ENCODE results near the gene CNNM3. TPM values are rescaled to one million over a fixed set of nuclear protein-coding genes. Genes with fewer than 3 reads are reported as not detected.

Gene CNNM3
- polyA plus RNA-seq (2013): 13.3 and 13.9 TPM in 2 replicates

DNA sequence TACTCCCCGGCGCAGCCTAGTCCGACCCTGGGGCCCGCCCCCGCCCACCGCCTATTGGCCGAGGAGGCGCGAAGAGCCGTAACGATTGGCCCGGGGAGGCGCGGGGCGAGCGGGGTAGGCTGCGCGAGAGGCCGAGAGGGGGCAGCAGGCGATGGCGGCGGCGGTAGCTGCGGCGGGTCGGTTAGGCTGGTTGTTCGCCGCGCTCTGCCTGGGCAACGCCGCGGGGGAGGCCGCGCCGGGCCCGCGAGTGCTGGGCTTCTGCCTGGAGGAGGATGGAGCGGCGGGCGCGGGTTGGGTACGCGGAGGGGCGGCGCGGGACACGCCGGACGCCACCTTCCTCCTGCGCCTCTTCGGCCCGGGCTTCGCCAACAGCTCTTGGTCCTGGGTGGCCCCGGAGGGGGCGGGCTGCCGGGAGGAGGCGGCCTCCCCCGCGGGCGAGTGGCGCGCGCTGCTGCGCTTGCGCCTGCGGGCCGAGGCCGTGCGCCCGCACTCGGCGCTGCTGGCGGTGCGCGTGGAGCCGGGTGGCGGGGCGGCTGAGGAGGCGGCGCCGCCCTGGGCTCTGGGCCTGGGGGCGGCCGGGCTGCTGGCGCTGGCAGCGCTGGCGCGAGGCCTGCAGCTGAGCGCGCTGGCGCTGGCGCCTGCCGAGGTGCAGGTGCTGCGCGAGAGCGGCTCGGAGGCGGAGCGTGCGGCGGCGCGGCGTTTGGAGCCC, at the start of gene CNNM3:
Gene CNNM3, plus strand, starts transcription at position 142 of the 709 bp plus-strand sequence. Its CDS starts 10 bp downstream, at position 152.
- no CpG with 5 or more reads among the region's 103 CpGs for WGBS (ENCODE audit: extremely low coverage, insufficient coverage, insufficient read length)
- peak within 1 kb of the TSS; percentile 12 for H2BK12ac ChIP-seq (ENCODE audit: low read length)
- peaks cover 14 to 19% of the 10 kb centered on the region in 2 experiments for H3K4me1 ChIP-seq (ENCODE audit: control insufficient read depth in 1 of 2, insufficient read depth in 2 of 2, low read length in 2 of 2)
- no peaks in the 10 kb centered on the region for H3K27me3 ChIP-seq (ENCODE audit: insufficient read depth, low read length)
- DNase-seq: peak; percentile 94 to 97
- peaks cover 2% of the 10 kb centered on the region for H3K79me1 ChIP-seq (ENCODE audit: low read length)
- peak within 1 kb of the TSS; percentile 85 for H3K18ac ChIP-seq (ENCODE audit: low read length)
- H3K4me3 ChIP-seq (ENCODE audit: low read depth, low read length): peak within 1 kb of the TSS; percentile 91
- peak within 1 kb of the TSS; percentile 63 for H2BK5ac ChIP-seq (ENCODE audit: low read depth, low read length, poor library complexity)
- peak within 1 kb of the TSS; percentile 61 for H2BK120ac ChIP-seq (ENCODE audit: insufficient read depth, low read length, poor library complexity)
- H3K23ac ChIP-seq (ENCODE audit: low read length): no peak within 1 kb of the TSS
- peak within 1 kb of the TSS; percentile 88 for H3K27ac ChIP-seq (ENCODE audit: low read depth, low read length)
- H3K9me3 ChIP-seq (ENCODE audit: insufficient read depth, low read depth, low read length): no peaks in the 10 kb centered on the region
- peak within 1 kb of the TSS; percentile 14 for H3K9ac ChIP-seq (ENCODE audit: low read length)
- H4K91ac ChIP-seq (ENCODE audit: low read depth, low read length): peak within 1 kb of the TSS; percentile 85
- peak within 1 kb of the TSS; percentile 95 for H4K8ac ChIP-seq (ENCODE audit: low read depth, low read length)
- peak within 1 kb of the TSS; percentile 92 for H3K4me2 ChIP-seq (ENCODE audit: low read length)
- H3K14ac ChIP-seq (ENCODE audit: low read length): peak within 1 kb of the TSS; percentile 65
- H2AK5ac ChIP-seq (ENCODE audit: low read length): no peak within 1 kb of the TSS
- peak within 1 kb of the TSS; percentile 92 for H2AFZ ChIP-seq (ENCODE audit: insufficient read depth, low read length, poor library complexity)
- H3K4ac ChIP-seq (ENCODE audit: low read depth, low read length): peak within 1 kb of the TSS; percentile 80
- peak within 1 kb of the TSS; percentile 70 for H4K12ac ChIP-seq (ENCODE audit: low read depth, low read length)
- peaks cover 2% of the 10 kb centered on the region for H3K79me2 ChIP-seq (ENCODE audit: control insufficient read depth, insufficient read depth, low read length, poor library complexity)
- H3K36me3 ChIP-seq (ENCODE audit: control insufficient read depth in 1 of 2, insufficient read depth in 2 of 2, low read length in 2 of 2): peaks cover 3 to 6% of the 10 kb centered on the region in 2 experiments

- H3K4me2 ChIP-seq (ENCODE audit: low read length): no peak overlapping the region
- H3K14ac ChIP-seq (ENCODE audit: low read length): peak overlapping the region; percentile 41
- H3K36me3 ChIP-seq (ENCODE audit: control insufficient read depth in 1 of 2, insufficient read depth in 2 of 2, low read length in 2 of 2): no peaks in the 10 kb centered on the region
- H2AK5ac ChIP-seq (ENCODE audit: low read length): no peak overlapping the region
- H3K4me3 ChIP-seq (ENCODE audit: low read depth, low read length): no peak overlapping the region
- H3K4ac ChIP-seq (ENCODE audit: low read depth, low read length): peak overlapping the region; percentile 13
- H4K12ac ChIP-seq (ENCODE audit: low read depth, low read length): no peak overlapping the region
- peaks cover 3% of the 10 kb centered on the region for H3K9me3 ChIP-seq (ENCODE audit: insufficient read depth, low read depth, low read length)
- H3K18ac ChIP-seq (ENCODE audit: low read length): peak overlapping the region; percentile 21
- H3K79me1 ChIP-seq (ENCODE audit: low read length): peaks cover 13% of the 10 kb centered on the region
- no peak overlapping the region for H2BK5ac ChIP-seq (ENCODE audit: low read depth, low read length, poor library complexity)
- H3K23ac ChIP-seq (ENCODE audit: low read length): no peak overlapping the region
- H3K9ac ChIP-seq (ENCODE audit: low read length): no peak overlapping the region
- no peak for DNase-seq
- no peak overlapping the region for H4K91ac ChIP-seq (ENCODE audit: low read depth, low read length)
- no peaks in the 10 kb centered on the region for H3K27me3 ChIP-seq (ENCODE audit: insufficient read depth, low read length)
- H2AFZ ChIP-seq (ENCODE audit: insufficient read depth, low read length, poor library complexity): no peak overlapping the region
- no peak overlapping the region for H3K27ac ChIP-seq (ENCODE audit: low read depth, low read length)
- WGBS (ENCODE audit: extremely low coverage, insufficient coverage, insufficient read length): no CpG with 5 or more reads among the region's 9 CpGs
- H4K8ac ChIP-seq (ENCODE audit: low read depth, low read length): no peak overlapping the region
- no peak overlapping the region for H2BK120ac ChIP-seq (ENCODE audit: insufficient read depth, low read length, poor library complexity)
- peaks cover 2% of the 10 kb centered on the region for H3K79me2 ChIP-seq (ENCODE audit: control insufficient read depth, insufficient read depth, low read length, poor library complexity)
- peaks cover 32 to 43% of the 10 kb centered on the region in 2 experiments for H3K4me1 ChIP-seq (ENCODE audit: control insufficient read depth in 1 of 2, insufficient read depth in 2 of 2, low read length in 2 of 2)
- H2BK12ac ChIP-seq (ENCODE audit: low read length): no peak overlapping the region
Measured at GRCh38 chr2:96767135-96767871, 48.8 kb upstream of the CNNM3 start.

- Histone ChIP-seq H2BK12ac (ENCODE audit: low read length) (no peak overlapping the region), H2AK5ac (ENCODE audit: low read length) (no peak overlapping the region)
- no CpG with 5 or more reads among the region's 8 CpGs for WGBS (ENCODE audit: extremely low coverage, insufficient coverage, insufficient read length)
Measured at GRCh38 chr2:96768083-96768561, 47.9 kb upstream of the CNNM3 start.

GRCh38 chr2:96769814-96770213, 46.3 kb upstream of the CNNM3 start:
- H3K18ac ChIP-seq (ENCODE audit: low read length): no peak overlapping the region

More at GRCh38 chr2:96768083-96768561, 47.9 kb upstream of the CNNM3 start:
- Histone ChIP-seq H3K9me3 (ENCODE audit: insufficient read depth, low read depth, low read length) (peaks cover 4% of the 10 kb centered on the region), H2AFZ (ENCODE audit: insufficient read depth, low read length, poor library complexity) (no peak overlapping the region), H3K4me3 (ENCODE audit: low read depth, low read length) (no peak overlapping the region), H3K4me2 (ENCODE audit: low read length) (no peak overlapping the region), H3K4me1 (ENCODE audit: control insufficient read depth in 1 of 2, insufficient read depth in 2 of 2, low read length in 2 of 2) (peaks cover 25 to 39% of the 10 kb centered on the region in 2 experiments), H3K36me3 (ENCODE audit: control insufficient read depth in 1 of 2, insufficient read depth in 2 of 2, low read length in 2 of 2) (peaks cover 0 to under 1% of the 10 kb centered on the region in 2 experiments), H2BK5ac (ENCODE audit: low read depth, low read length, poor library complexity) (no peak overlapping the region), H3K9ac (ENCODE audit: low read length) (no peak overlapping the region), H3K18ac (ENCODE audit: low read length) (no peak overlapping the region), H4K8ac (ENCODE audit: low read depth, low read length) (no peak overlapping the region), H3K14ac (ENCODE audit: low read length) (no peak overlapping the region), H3K79me1 (ENCODE audit: low read length) (peaks cover 12% of the 10 kb centered on the region), H4K12ac (ENCODE audit: low read depth, low read length) (no peak overlapping the region), H3K4ac (ENCODE audit: low read depth, low read length) (no peak overlapping the region), H3K23ac (ENCODE audit: low read length) (no peak overlapping the region), H3K27me3 (ENCODE audit: insufficient read depth, low read length) (no peaks in the 10 kb centered on the region), H3K79me2 (ENCODE audit: control insufficient read depth, insufficient read depth, low read length, poor library complexity) (peaks cover 2% of the 10 kb centered on the region), H2BK120ac (ENCODE audit: insufficient read depth, low read length, poor library complexity) (no peak overlapping the region), H4K91ac (ENCODE audit: low read depth, low read length) (no peak overlapping the region), H3K27ac (ENCODE audit: low read depth, low read length) (no peak overlapping the region)
- no peak for DNase-seq

More at GRCh38 chr2:96769814-96770213, 46.3 kb upstream of the CNNM3 start:
- no peak overlapping the region for H2BK120ac ChIP-seq (ENCODE audit: insufficient read depth, low read length, poor library complexity)
- H3K9me3 ChIP-seq (ENCODE audit: insufficient read depth, low read depth, low read length): peaks cover 4% of the 10 kb centered on the region
- H4K12ac ChIP-seq (ENCODE audit: low read depth, low read length): no peak overlapping the region
- no peak overlapping the region for H4K91ac ChIP-seq (ENCODE audit: low read depth, low read length)
- peaks cover 0 to 4% of the 10 kb centered on the region in 2 experiments for H3K36me3 ChIP-seq (ENCODE audit: control insufficient read depth in 1 of 2, insufficient read depth in 2 of 2, low read length in 2 of 2)
- H3K4me2 ChIP-seq (ENCODE audit: low read length): no peak overlapping the region
- H2BK12ac ChIP-seq (ENCODE audit: low read length): no peak overlapping the region
- DNase-seq: peak in 1 of 2 donors; percentile 27
- no peak overlapping the region for H2BK5ac ChIP-seq (ENCODE audit: low read depth, low read length, poor library complexity)
- H3K27ac ChIP-seq (ENCODE audit: low read depth, low read length): no peak overlapping the region
- no peak overlapping the region for H3K9ac ChIP-seq (ENCODE audit: low read length)
- no peak overlapping the region for H4K8ac ChIP-seq (ENCODE audit: low read depth, low read length)
- no peaks in the 10 kb centered on the region for H3K79me2 ChIP-seq (ENCODE audit: control insufficient read depth, insufficient read depth, low read length, poor library complexity)
- no peak overlapping the region for H3K4ac ChIP-seq (ENCODE audit: low read depth, low read length)
- H3K4me1 ChIP-seq (ENCODE audit: control insufficient read depth in 1 of 2, insufficient read depth in 2 of 2, low read length in 2 of 2): peaks cover 20 to 28% of the 10 kb centered on the region in 2 experiments
- no peak overlapping the region for H3K14ac ChIP-seq (ENCODE audit: low read length)
- no CpG with 5 or more reads among the region's 7 CpGs for WGBS (ENCODE audit: extremely low coverage, insufficient coverage, insufficient read length)
- no peak overlapping the region for H3K23ac ChIP-seq (ENCODE audit: low read length)
- no peak overlapping the region for H2AK5ac ChIP-seq (ENCODE audit: low read length)
- H3K79me1 ChIP-seq (ENCODE audit: low read length): peaks cover 8% of the 10 kb centered on the region
- no peak overlapping the region for H3K4me3 ChIP-seq (ENCODE audit: low read depth, low read length)
- no peaks in the 10 kb centered on the region for H3K27me3 ChIP-seq (ENCODE audit: insufficient read depth, low read length)
- no peak overlapping the region for H2AFZ ChIP-seq (ENCODE audit: insufficient read depth, low read length, poor library complexity)

Measured in trophoblast cell (in vitro differentiated cells and primary cell).